Lower leg skin (tissue), 4 donors: ENCODE measurements around the gene PIM2. TPM values are rescaled to one million over a fixed set of nuclear protein-coding genes. Genes with fewer than 3 reads are reported as not detected.

Experiments used
- DNase-seq, 2 donors: peaks; one replicate each; pipeline ENCODE4 v3.0.0-alpha.2; 2019; ENCODE audit warnings: low spot score in 2 of 2
- H3K4me3 ChIP-seq: fragments of 200-600 bp; sonication (generic); 2 replicates; pipeline ENCODE4 v1.5.1; 2017; ENCODE audit warnings: mild to moderate bottlenecking, low read depth; ENCODE audit not compliant: poor library complexity, severe bottlenecking
- POLR2A ChIP-seq, 2 donors: fragments of 450-650 bp; IDR thresholded peaks; one replicate each; pipeline ENCODE4 v1.6.1; 2016 to 2017; ENCODE audit warnings: antibody characterized with exemption in 2 of 2, mild to moderate bottlenecking in 1 of 2, moderate library complexity in 1 of 2
- WGBS, 2 donors: methylation state at CpG; one replicate each; pipeline ENCODE4 v1.1.5; 2018; 5-methylcytosine and 5-hydroxymethylcytosine counted together
- intact Hi-C: fragments of 100-400 bp; cut with DNase I; formaldehyde crosslinking; loops from one replicate; pipeline ENCODE4 v1.15.0; 2023; ENCODE audit warnings: low total_unique reads
- total RNA-seq, 4 donors: library from RNA; depleted of rRNA; stranded (reverse); fragments of >200 nt; gene quantifications; one replicate each; pipeline ENCODE4 v1.1.0, GENCODE V29; 2016
- TF ChIP-seq, protein P1 (sequence below), 3 donors: fragments of 450-650 bp; IDR thresholded peaks; one replicate each; pipeline ENCODE4 v1.5.1; 2016; ENCODE audit warnings: antibody characterized with exemption in 3 of 3, mild to moderate bottlenecking in 3 of 3, moderate library complexity in 2 of 3

Gene PIM2
- 10 to 100 TPM in 1 of 4 donors, 1 to 10 TPM in 3; 5.2 to 10.3 (median 8.3) TPM for total RNA-seq

DNA sequence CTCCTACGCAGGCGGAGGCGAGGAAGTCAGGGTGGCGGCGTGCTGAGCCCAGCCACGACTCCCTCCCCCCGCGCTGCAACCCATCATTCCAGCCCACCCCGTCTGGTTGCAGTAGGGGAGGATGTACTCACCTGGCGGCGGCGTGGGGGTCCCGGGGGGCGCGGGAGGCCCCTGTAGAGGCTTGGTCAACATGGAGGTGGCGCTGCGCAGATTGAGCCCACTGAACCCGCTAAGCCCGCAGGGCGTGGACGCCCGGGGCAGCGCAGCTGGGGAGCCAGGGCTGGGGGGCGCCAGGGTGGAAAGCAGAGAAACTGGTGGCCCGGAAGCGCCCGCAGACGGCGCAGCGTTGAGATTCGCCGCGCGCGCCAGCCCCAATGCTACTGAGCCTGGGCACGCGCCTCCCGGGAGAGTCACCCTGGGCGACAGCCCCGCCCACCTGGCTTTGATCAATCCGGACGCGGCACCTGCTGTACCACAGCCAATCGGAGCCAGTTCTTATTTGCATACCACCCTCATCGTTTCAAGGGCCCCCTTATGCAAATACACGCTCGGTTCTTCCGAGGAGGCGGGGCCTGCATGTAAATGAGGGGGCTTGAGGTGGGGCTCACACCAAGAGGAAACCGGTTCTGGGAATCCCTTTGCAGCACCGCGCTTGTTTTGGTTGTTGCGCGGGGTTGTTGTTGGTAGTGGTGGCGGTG, at the start of gene PIM2:
TSS of gene PIM2 (minus strand) at position 382 of the 698 bp plus-strand sequence. CDS start at position 192, 190 bp downstream.
- peak within 1 kb of the TSS; percentile 43 for H3K4me3 ChIP-seq
- WGBS, 2 donors: 0 to 34% methylated on average over 9 to 33 of the region's 55 CpGs
- intact Hi-C loops: no loop called here
- TF ChIP-seq, protein P1, sequence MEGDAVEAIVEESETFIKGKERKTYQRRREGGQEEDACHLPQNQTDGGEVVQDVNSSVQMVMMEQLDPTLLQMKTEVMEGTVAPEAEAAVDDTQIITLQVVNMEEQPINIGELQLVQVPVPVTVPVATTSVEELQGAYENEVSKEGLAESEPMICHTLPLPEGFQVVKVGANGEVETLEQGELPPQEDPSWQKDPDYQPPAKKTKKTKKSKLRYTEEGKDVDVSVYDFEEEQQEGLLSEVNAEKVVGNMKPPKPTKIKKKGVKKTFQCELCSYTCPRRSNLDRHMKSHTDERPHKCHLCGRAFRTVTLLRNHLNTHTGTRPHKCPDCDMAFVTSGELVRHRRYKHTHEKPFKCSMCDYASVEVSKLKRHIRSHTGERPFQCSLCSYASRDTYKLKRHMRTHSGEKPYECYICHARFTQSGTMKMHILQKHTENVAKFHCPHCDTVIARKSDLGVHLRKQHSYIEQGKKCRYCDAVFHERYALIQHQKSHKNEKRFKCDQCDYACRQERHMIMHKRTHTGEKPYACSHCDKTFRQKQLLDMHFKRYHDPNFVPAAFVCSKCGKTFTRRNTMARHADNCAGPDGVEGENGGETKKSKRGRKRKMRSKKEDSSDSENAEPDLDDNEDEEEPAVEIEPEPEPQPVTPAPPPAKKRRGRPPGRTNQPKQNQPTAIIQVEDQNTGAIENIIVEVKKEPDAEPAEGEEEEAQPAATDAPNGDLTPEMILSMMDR (IDR thresholded peaks at IDR 0.05): no peak
- TF ChIP-seq POLR2A (IDR thresholded peaks at IDR 0.05): peak in 1 of 2 donors; percentile 29
- peak; percentile 88 to 97 for DNase-seq

DNA sequence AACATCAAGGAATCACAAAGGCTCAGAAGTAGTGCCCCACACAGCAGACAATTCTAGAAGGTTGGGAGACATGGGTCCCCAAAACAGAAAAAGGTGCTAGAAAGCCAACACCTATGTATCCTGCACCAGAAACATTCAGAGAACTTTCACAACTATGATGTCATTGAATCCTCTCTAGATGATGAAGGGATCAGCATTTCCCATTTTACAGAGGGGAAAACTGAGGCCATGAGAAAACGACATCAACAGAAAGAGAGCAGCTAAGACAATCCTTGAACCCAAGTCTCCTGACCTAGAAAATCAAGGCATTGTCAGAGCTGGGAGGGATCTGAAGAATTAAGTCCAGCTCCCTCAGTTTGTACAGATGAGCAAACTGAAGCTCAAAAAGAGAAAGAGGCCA, 49.6 kb upstream of the PIM2 start:
- 78 to 83% methylated on average over 1 of the region's 1 CpG for WGBS, 2 donors
- DNase-seq: no peak
- H3K4me3 ChIP-seq: no peak overlapping the region
- intact Hi-C loops: no loop called here
- no peak for TF ChIP-seq POLR2A (IDR thresholded peaks at IDR 0.05)
- TF ChIP-seq, protein P1 (IDR thresholded peaks at IDR 0.05): no peak

DNA sequence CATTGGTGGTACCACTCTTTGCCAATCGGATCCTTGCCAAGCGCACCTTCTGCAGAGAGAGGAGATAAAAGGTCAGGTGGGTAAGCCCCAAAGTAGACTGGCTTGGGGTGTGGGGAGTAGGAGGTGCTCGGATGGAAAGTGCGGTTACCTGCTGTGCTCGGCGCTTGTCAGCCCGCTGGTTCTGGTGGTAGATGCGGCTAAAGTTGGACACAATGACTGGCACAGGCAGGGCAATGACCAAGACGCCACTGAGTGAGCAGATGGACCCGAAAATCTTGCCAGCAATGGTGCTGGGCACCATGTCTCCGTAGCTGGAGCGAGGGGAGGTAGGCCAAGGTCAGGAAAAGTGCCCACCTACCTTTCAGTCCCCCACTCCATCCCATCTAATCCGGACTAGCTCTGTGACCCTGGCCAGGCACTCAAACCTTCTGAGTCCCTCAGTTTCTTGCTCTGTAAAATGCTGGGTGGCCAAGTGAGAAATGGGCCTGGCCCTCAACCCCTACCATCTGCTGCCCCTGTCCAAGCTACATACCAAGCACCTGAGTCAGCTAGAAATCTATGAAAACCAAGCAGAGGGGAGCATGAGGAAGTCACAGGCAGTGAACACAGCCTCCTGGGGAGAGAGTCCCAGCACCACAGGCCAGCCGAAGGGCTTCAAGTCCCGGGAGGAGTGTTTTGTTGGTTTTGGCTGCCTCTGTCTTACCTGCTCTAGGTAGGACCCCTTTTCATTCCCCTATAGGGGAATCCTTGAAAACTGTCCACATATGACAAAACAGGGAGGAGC, 48.2 kb upstream of the PIM2 start:
- no peak overlapping the region for H3K4me3 ChIP-seq
- WGBS, 2 donors: 82 to 92% methylated on average over 11 to 15 of the region's 15 CpGs
- intact Hi-C loops: no loop called here
- DNase-seq: no peak
- TF ChIP-seq, protein P1 (IDR thresholded peaks at IDR 0.05): no peak
- TF ChIP-seq POLR2A (IDR thresholded peaks at IDR 0.05): no peak

DNA sequence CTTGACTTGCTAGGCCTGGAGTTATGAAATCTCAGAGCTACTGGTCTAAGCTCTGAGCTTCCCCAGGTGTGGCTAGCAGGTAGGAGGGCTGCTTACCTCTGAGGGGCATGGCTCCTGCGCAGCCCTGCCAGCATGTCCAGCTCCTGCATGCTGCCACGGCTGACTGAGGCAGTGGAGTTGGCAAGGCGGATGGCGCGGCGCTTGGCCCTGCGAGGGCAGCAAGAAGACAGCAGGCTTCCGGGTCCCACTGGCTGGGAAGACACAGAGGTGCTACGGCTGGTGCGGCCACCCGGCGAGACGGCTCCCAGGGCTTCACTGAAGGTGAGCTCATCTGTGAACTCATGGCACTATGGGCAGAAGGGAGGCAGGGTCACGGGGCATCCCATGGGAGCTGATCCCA, 47.1 kb upstream of the PIM2 start:
- intact Hi-C loops: no loop called here
- no peak for DNase-seq
- WGBS, 2 donors: 93 to 97% methylated on average over 14 of the region's 14 CpGs
- H3K4me3 ChIP-seq: no peak overlapping the region
- TF ChIP-seq, protein P1 (IDR thresholded peaks at IDR 0.05): no peak
- no peak for TF ChIP-seq POLR2A (IDR thresholded peaks at IDR 0.05)

DNA sequence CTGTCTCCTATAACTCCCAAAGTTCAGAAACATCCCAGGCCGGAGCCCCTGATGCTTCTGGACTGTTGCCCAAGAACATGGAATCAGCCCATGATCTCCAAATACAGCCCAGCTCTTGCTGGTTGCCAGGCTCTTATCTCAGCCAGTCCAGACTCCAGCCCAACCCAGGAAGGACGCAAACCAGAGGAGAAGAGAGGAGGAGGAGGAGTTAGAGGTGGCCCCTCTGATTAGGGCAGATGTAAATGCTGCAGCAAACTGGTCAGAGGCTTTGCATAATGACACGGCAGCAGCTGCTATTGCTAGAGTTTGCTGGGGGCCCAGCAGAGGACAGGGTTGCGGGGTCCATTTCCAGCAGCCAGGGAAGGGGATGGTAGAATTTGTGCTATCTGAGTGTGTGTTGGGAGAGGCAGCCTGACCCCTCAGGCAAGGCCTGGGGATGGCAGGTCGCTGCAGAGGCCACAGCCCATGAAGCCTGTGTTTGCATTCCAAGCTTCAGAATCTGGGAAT, 42.8 kb upstream of the PIM2 start:
- H3K4me3 ChIP-seq: no peak overlapping the region
- no peak for TF ChIP-seq POLR2A (IDR thresholded peaks at IDR 0.05)
- TF ChIP-seq, protein P1 (IDR thresholded peaks at IDR 0.05): no peak
- 62 to 75% methylated on average over 5 of the region's 5 CpGs for WGBS, 2 donors
- intact Hi-C loops: no loop called here
- DNase-seq: no peak
